Stimulated activated CD8-positive, alpha-beta memory T cell treated with anti-CD3 and anti-CD28 coated beads, Interleukin-12 subunit alpha, Interleukin-12 subunit beta, amount 100 ng/mL, for 4 hours (primary cell): ENCODE results near the gene SLC26A8.

Experiments used
- DNase-seq: peaks from one replicate; pipeline ENCODE4 v3.0.0-alpha.2; 2020; ENCODE audit warnings: low read depth

Gene SLC26A8, protein sequence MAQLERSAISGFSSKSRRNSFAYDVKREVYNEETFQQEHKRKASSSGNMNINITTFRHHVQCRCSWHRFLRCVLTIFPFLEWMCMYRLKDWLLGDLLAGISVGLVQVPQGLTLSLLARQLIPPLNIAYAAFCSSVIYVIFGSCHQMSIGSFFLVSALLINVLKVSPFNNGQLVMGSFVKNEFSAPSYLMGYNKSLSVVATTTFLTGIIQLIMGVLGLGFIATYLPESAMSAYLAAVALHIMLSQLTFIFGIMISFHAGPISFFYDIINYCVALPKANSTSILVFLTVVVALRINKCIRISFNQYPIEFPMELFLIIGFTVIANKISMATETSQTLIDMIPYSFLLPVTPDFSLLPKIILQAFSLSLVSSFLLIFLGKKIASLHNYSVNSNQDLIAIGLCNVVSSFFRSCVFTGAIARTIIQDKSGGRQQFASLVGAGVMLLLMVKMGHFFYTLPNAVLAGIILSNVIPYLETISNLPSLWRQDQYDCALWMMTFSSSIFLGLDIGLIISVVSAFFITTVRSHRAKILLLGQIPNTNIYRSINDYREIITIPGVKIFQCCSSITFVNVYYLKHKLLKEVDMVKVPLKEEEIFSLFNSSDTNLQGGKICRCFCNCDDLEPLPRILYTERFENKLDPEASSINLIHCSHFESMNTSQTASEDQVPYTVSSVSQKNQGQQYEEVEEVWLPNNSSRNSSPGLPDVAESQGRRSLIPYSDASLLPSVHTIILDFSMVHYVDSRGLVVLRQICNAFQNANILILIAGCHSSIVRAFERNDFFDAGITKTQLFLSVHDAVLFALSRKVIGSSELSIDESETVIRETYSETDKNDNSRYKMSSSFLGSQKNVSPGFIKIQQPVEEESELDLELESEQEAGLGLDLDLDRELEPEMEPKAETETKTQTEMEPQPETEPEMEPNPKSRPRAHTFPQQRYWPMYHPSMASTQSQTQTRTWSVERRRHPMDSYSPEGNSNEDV

DNA sequence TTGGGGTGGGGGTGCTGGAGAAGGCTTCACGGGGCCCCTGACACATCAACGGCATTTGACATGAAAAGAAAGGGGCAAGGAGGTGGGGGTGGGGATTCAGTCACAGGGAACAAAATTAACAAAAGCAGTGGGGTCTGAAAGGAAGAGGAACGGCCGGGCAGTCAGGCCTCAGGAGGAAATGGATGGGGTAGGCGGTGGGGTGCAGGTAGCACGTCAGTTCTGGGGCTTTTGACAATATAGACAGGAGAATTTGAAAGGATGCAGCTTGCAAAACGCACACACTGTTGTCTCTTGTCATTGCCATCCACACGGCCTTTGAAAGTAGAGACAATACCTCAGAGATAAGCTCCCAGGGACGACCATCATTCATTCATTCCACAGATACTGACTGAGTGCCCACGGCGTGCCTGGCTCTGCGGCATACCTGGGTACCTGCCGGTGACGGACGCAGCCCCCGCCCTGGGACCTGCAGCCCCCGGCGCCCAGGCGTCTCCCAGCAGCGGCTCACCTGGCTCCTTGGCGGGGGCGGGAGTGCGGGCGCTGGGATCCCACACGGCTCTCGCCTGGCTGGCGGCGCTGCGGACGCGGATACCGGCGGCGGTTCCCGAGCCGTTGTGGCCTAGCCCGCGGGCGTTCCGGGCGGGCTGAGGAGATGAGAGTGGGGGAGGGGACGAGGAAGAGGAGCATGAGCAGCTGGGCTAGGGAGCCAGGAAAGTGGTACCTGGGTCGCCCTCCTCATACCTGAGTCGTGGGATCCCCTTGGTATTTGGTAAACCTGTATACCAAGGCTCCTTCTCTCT lies at the start of gene SLC26A8:
Gene SLC26A8, minus strand, starts transcription at position 646 of the 800 bp plus-strand sequence. CDS start 4,934 bp downstream, outside the sequence.
- DNase-seq, result no peak

DNA sequence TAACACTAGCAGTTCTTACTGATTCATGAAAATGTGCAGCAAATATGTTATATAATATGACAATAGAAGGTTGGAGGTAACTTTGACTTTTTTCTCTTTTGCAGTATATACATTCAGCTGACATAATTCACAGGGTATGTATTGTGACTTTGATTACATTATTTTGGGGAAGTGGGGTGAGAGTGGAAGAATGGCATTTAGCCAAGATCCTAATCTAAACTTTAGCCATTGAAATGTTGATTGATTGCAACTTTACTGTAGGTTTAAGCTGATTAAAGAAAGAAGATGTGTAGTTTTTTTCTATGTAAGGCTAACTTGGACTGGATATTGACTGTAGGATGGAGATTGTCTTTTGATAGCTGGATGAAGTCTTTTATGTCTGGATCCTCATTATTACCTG lies 49.1 kb upstream of the SLC26A8 start:
- DNase-seq, result no peak

DNA sequence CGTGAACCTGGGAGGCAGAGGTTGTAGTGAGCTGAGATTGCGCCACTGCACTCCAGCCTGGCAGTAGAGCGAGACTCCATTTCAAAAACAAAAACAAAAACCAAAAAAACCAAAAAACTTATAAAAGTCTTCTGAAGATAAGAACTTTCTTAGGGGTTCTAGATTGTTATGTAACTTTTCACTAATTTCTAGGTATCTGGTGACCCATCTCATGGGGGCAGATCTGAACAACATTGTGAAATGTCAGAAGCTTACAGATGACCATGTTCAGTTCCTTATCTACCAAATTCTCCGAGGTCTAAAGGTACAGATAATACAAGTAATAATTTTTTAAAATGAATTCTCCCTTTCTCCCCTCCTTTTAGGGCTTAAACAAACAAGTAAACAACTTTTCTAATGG lies 48.2 kb upstream of the SLC26A8 start:
- DNase-seq, result no peak

DNA sequence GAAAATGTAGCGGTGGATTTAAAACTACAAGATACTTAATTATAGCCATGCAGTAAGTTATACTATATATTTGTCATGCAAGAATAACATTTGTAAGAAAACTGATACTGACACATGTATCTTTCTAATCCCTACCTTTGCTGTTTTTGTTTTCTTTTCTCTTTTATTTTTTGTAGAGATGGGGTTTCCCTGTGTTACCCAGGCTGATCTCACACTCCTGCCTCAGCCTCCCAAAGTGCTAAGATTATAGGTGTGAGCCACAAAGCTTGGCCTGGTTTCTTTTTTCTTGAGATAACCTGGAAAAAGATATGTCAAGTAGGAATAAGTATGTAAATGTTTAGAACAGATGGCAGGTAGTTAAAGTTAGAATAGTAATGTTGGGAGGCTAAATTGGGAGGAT lies 47.3 kb upstream of the SLC26A8 start:
- no peak for DNase-seq

DNA sequence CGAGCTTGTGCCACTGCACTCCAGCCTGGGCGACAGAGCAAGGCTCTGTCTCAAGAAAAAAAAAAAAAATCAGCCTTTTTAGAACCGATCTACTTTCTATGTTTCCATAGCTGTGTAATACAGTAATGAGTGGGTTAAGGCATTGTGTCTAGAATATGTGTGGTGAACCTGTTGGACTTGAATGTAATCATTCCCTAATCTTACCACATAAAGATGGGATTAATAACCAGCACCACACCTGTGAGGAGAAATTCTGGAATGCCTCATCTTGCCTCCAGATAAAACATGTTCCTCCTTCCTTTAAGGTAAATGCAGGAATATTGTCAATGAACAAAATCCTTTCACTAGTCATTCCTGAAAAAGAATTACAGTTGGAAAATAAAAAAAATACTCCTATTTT lies 46.8 kb upstream of the SLC26A8 start:
- no peak for DNase-seq

DNA sequence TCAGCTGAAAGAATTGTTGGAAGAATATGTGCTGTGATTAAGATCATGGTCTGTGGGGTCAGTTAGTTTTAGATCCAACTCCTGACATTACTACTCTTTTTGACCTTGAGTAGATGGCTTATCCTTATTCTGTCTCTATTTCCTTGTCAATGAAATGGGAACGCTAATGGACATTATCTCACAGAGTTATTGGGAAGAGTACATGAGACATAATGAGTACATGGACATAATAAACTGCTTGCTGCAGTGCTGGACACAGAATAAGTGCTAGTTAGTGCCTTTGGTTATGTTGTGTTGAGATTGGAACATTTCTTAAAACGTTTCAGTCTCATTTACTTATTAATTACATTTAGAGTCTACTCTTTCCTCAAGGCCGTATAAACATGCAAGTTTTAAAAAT lies 45.8 kb upstream of the SLC26A8 start:
- no peak for DNase-seq

DNA sequence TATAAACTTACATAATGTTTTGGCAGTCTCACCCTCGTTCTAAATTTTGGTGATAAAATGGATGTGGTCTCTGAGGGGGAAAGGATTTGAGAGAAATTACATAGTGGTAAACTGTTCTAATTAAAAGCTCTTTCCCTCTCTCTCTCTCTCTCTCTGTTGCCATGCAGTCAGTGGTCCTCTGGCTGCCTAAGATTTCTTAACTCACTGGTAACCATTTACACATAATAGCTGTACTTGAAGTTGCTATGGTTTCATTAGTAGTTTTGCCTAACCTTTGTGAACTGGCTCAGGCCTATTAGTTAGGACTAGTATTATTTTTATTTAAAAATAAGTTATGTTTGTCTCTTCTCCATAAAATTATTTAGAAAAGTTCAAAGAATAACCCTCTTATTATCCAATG lies 45.1 kb upstream of the SLC26A8 start:
- no peak for DNase-seq

DNA sequence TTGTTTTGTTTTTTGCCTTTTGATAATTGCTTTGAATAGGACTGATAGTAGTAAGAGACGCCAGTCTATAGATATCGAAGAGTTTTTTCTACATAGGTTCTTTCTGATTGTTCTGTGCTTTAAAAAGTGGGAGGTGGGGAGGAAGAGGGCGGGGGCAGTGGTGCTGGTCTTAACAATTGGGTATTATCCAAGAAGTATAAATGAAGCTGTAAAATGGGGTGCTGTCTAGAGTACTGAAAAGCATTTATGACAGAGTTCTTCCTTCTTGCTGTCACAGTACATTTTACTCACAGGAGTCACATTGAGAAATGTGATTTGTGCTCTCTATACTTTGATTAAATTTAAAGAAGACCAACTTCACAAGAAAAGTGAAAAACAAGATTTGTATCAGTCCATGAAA lies 44.1 kb upstream of the SLC26A8 start:
- DNase-seq, result no peak

DNA sequence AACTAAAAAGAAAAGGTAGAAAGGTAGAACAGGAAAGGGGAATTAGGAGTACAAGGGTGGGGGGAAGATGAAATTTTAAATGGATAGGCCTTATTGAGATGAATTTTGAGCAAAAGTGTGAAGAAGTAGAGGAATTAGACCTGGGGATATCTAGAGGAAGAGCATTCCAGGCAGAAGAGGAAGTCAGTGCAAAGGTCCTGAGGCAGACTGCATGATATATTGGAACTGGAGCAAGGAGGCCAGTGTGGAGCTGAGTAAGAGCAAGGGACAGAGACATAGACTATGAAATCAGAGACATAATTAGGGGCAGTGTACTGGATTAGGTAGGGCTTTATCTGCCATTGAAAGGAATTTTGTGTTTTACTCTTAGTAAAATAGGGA lies 43.6 kb upstream of the SLC26A8 start:
- no peak for DNase-seq

DNA sequence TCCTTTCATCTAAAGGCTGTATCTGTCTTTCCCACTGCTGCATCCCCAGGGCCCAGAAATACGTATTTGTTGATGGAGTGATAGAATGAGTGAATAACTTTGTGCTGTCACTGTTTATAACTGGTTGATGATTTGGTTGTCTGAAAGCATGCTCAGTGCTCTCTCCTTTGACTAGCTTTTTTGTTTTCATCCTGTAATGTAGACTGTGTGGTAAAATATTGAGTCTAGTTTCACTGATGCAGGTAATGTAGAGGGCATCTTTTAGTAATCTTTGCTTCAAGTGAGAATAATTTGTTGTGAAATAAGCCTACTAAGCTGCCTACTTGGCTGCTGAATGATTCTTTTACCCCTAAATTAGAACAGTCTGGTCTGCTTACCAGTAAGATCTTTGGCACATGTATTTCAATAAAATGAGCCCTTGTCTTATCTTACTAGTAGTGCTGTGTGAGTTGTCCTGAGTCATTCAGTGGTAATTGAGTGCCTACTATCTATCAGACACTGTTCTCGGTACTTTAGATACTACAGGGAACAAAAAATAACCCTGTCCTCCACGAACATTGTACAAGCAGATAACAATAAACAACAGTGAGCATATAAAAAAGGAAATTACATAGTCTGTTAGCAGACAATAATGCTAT lies 43.1 kb upstream of the SLC26A8 start:
- DNase-seq, result no peak

DNA sequence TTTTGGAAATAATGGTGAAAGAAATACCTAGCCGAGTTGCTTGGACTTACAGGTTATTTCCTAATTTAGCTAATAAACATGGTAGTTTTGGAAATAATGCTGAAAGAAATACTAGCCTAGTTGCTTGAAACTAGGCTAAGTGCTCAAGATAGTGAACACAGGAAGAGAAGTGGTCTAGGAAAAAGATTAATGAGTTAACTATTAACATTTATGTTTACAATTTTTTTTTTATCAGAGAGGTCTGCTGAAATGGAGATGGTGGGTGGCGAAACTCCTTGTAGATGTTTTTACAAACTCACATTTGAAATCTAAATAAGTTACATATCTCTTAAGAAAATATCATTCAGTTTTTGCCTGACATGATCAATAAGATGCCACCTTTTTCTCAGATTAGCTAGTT lies 42.4 kb upstream of the SLC26A8 start:
- DNase-seq, result no peak

DNA sequence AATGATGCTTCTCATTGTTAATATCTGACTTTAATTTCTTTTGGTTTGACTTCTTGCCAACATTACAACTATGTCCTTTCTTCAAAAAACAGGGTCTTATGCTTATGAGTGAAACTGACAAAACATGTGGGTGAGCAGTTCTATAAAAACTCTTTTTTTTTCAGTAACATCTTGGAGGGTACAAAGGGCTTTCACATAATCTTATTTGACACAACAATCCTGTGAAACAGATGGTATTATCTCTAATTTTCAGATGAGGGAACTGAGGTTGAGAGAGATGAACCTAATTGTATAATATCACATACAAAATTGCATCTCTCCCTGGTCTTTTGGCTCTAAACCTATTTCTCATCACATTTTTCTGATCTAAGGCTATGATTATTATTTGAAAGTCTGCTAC lies 41.5 kb upstream of the SLC26A8 start:
- no peak for DNase-seq

DNA sequence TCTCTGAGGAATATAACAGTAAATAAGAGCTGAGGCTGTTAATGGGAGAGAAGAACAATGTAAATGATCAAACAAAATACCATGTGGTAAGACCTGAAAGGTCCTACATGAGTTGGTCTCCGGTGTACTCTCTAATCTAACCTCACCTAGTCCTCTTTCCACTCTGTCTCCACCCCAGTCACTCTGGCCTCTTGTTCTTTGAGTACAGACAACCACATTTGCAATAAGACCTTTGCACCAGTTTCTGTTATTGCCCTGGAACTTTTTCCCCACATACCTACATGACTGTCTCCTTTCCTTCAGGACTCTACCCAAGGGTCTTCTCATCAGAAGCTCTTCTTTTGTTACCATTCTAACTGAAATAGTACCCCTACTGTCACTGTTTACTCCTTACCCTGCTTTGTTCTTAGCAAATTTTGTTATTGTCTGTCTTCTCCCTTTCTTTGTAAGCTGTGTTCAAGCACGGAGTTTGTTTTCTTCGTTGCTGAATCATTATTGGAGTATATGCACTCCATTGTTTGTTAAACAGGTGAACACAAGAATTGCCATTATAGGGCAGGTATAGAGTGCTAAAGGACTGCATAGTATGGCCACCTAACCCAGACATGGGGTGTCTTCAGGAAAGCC lies 40.4 kb upstream of the SLC26A8 start:
- DNase-seq, result no peak

DNA sequence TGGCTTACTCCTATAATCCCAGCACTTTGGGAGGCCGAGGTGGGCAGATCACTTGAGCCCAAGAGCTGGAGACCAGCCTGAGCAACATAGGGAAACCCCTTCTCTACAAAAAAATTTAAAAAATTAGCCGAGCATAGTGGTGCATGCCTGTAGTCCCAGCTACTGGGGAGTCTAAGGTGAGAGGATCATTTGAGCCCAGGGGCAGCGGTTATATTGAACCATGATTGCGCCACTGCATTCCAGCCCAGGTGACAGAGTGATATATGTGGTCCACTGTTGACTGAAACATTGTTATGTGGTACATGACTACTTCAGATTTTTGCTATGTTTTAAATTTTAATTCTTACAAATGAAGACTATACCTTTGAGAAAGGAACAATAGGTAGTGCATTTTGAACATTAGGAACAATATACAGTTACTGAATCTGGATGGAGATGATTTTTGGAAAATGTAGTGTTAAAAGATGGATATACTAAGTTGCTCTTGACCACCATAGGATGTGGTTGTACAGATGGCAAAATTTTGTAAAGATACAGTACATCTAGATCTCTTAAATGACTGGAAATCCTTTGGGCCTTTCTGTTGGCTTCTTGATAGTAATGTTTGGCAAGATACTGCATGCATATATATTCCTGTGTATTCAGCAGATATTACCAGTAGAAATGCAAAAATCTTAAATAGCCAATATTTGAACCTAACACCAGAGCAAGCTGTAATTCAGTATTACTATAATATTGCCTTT lies 39.0 kb upstream of the SLC26A8 start:
- no peak for DNase-seq

DNA sequence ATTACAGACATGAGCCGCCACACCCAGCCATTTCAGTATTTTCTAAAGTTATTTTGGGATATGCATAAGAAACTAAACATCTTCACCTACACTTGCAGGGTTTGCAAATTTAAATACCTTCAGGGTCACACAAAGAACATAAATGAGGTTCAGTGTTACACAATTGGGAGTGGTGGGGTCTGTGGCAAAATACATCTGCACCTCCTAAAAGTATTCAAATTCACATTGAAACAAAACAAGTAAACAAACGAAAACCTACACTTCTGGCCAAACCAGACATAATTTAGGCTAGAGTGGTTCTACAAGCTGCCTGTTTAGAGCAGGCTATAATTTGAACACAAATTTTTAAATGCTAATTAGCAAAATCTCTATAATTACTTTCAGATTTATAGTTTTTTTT lies 37.8 kb upstream of the SLC26A8 start:
- no peak for DNase-seq

DNA sequence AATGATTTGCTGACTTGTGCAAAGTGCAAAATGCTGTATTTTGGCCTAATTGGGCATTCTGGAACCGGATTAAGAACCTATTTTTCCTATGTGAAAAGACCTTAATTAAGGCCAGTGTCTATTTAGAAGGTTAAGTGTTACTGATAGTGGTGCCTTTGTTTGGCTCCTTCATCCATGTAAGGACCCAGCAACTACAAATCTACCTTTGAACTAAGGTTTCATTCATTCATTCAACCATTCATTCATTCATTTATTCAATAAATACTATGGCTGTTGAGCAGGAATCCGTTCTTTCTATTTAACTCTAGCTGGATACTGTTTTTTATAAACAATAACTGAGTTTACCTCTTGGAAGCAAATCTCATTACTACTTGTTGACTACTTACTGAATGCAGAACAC lies 36.8 kb upstream of the SLC26A8 start:
- DNase-seq, result no peak

DNA sequence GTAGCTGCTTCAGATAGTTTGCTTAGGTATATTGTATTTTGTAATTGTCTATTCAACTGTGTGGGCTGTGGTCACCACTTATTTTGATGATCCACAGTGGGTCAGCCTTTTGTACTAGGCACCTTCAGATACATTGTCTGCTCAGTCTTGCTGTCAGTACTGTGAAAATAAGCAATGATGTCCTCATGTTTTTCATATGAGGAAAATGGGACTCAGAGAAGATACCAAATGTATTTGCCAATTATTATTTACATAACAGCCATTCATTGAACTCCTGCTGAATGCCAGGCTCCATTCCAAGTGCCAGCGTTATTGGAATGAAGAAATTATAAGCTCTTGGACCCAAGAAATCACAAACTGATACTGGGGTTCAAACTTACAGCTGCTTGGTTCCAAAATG lies 31.7 kb upstream of the SLC26A8 start:
- no peak for DNase-seq

DNA sequence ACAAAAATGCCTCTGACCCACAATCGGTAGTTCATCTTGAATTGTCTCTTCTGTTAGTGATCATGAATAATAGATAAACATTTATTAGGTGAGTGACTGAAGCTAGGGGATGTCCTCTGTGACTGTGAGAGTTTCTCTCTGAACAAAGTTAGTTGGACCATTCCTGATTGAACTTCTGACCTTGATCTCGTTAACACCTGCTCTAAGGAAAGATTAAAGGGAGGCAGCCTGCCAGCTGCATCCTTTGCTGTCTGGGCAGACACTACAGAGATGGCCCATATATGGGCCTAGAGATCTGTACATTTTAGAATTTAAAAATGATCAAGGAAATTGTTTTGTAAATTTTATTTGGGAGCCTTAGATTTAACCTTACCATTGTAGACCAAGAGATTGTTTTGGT lies 30.5 kb upstream of the SLC26A8 start:
- DNase-seq, result no peak

DNA sequence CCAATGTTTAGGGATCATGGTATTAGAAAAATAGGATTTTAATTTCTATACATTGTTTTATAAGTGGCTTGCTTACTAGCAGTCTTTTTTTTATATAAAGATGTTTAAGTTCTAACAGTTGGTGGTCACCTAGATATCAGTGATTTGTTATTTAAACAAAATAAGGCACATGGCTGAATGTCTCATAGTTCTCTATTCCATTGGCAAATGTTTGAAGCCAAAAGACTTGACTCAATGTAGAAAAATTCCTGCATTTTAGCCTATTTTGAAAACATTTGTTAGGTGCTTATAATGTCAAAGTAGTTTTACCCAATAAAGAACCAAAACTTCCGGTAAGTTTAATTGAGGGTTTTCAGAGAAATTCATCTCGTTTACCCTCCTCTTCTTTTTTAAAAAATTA lies 30.0 kb upstream of the SLC26A8 start:
- no peak for DNase-seq

DNA sequence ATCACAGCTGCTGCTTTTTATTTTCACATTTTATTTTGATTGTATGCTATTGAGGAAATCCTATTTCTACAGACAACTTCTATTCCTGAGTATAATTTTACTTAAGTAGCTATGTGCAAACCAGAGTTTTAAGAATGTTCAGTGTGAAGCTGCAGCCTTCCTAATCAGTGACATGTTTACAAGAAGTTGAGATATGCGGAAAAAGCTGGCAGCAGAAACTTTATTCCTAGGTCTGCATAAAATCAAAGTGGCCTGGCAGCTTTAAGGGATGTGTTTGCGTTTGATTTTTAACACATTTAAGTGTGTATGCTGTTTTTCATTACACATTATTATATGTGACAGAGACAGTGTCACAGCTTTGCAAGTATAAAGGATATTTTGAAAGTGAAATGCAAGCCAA lies 29.4 kb upstream of the SLC26A8 start:
- no peak for DNase-seq

DNA sequence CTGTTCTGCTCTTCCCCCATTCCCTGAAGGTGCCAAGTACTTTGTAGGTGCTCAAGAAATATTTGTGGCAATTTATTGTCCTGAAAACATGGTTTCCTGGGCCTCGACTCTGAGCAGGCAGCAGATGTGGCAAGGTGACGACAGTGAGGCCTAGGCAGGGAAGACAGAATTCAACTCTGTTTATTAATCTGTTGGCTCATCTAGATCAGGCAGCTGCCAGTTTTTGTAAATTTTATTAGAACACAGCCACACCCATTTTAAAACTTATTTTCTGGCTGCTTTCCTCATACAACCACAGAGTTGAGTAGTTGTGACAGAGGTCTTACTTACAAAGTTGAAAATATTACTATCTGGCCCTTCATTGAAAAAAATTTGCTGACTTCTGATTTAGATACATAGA lies 27.7 kb upstream of the SLC26A8 start:
- DNase-seq, result no peak
